ENCODE measurements around the gene GOLGA8M. TPM values are rescaled to one million over a fixed set of nuclear protein-coding genes. Genes with fewer than 3 reads are reported as not detected.
"Not testable (repeated sequence)": the region's sequence is repeated elsewhere in the genome, so short reads cannot be mapped to it uniquely, and the experiment has no call there.

The GOLGA8M gene
- total RNA-seq, 1 donor from 2014 or later = 1.6 TPM

GRCh38 chr15:28719626-28720025 is 7.4 kb upstream of the GOLGA8M start:
- H3K4me2 ChIP-seq (ENCODE audit: low read length); H3K9ac ChIP-seq (ENCODE audit: low read length); H3K4me1 ChIP-seq (ENCODE audit: insufficient read depth, low read length); FAIRE-seq; H3K4me3 ChIP-seq (ENCODE audit: insufficient read depth, low read depth, low read length); DNase-seq (ENCODE audit: low read depth); H3K36me3 Mint-ChIP-seq (ENCODE audit: low read depth, unreplicated experiment); H3K27ac ChIP-seq (ENCODE audit: low read depth, low read length); H3K9me3 ChIP-seq (ENCODE audit: insufficient read depth, low read depth, low read length); H4K20me1 ChIP-seq (ENCODE audit: insufficient read depth, low read length); H3K27ac Mint-ChIP-seq (ENCODE audit: unreplicated experiment); H3K36me3 ChIP-seq (ENCODE audit: insufficient read depth, low read length); H2AFZ ChIP-seq (ENCODE audit: low read depth, low read length); H3K79me2 ChIP-seq (ENCODE audit: insufficient read depth, low read length); H3K9me3 Mint-ChIP-seq (ENCODE audit: unreplicated experiment); H3K4me3 Mint-ChIP-seq (ENCODE audit: unreplicated experiment); H3K27me3 ChIP-seq (ENCODE audit: insufficient read depth, low read length); H3K4me1 Mint-ChIP-seq (ENCODE audit: low read depth, unreplicated experiment); H3K27me3 Mint-ChIP-seq (ENCODE audit: low read depth, unreplicated experiment): not testable (repeated sequence)

DNA sequence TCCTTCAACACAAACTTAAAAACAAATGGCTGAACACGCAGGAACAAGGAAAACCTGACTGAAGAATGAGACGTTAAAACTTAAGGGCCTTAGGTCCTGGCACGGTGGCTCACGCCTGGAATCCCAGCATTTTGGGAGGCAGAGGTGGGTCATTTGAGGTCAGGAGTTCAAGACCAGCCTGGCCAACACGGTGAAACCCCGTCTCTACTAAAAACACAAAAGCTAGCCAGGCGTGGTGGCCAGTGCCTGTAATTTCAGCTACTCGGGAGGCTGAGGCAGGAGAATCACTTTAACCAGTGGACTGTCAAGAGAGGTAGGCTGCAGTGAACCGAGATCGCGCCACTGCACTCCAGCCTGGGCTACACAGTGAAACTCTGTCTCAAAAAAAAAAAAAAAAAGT is 6.4 kb upstream of the GOLGA8M start:
- not testable (repeated sequence) for H3K9ac ChIP-seq (ENCODE audit: low read length); H3K4me3 ChIP-seq (ENCODE audit: insufficient read depth, low read depth, low read length); H3K36me3 ChIP-seq (ENCODE audit: insufficient read depth, low read length); H4K20me1 ChIP-seq (ENCODE audit: insufficient read depth, low read length); H3K9me3 ChIP-seq (ENCODE audit: insufficient read depth, low read depth, low read length); H3K27me3 ChIP-seq (ENCODE audit: insufficient read depth, low read length); H3K27ac ChIP-seq (ENCODE audit: low read depth, low read length); H3K4me1 Mint-ChIP-seq (ENCODE audit: low read depth, unreplicated experiment); H3K27ac Mint-ChIP-seq (ENCODE audit: unreplicated experiment); H2AFZ ChIP-seq (ENCODE audit: low read depth, low read length); FAIRE-seq; H3K4me2 ChIP-seq (ENCODE audit: low read length); H3K27me3 Mint-ChIP-seq (ENCODE audit: low read depth, unreplicated experiment); H3K9me3 Mint-ChIP-seq (ENCODE audit: unreplicated experiment); H3K4me1 ChIP-seq (ENCODE audit: insufficient read depth, low read length); H3K36me3 Mint-ChIP-seq (ENCODE audit: low read depth, unreplicated experiment); DNase-seq (ENCODE audit: low read depth); H3K4me3 Mint-ChIP-seq (ENCODE audit: unreplicated experiment); H3K79me2 ChIP-seq (ENCODE audit: insufficient read depth, low read length)

DNA sequence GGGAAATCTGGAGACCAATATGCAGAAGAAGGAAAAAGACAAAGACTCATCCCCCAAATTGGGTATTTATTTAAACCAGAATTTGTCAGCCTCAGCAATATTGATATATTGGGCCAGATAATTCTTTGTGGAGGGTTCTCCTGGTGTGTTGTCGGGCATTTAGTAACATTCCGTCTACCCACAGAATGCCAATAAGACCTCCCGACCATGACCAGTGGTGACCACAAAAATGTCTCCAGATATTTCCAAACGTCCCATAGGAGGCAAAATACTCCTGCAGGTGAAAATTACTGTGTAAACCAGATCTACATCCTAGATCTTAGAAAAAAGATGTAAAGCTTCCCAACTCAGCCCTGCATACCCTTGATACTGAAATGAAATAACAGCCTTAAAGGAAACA is 2.0 kb upstream of the GOLGA8M start:
- not testable (repeated sequence) for H3K4me1 Mint-ChIP-seq (ENCODE audit: low read depth, unreplicated experiment); H3K27me3 ChIP-seq (ENCODE audit: insufficient read depth, low read length); H3K79me2 ChIP-seq (ENCODE audit: insufficient read depth, low read length); H3K27ac ChIP-seq (ENCODE audit: low read depth, low read length); H3K27ac Mint-ChIP-seq (ENCODE audit: unreplicated experiment); H2AFZ ChIP-seq (ENCODE audit: low read depth, low read length); H3K36me3 ChIP-seq (ENCODE audit: insufficient read depth, low read length); H3K4me3 ChIP-seq (ENCODE audit: insufficient read depth, low read depth, low read length); H3K4me1 ChIP-seq (ENCODE audit: insufficient read depth, low read length); H3K4me3 Mint-ChIP-seq (ENCODE audit: unreplicated experiment); H3K36me3 Mint-ChIP-seq (ENCODE audit: low read depth, unreplicated experiment); H4K20me1 ChIP-seq (ENCODE audit: insufficient read depth, low read length); FAIRE-seq; H3K4me2 ChIP-seq (ENCODE audit: low read length); H3K9me3 Mint-ChIP-seq (ENCODE audit: unreplicated experiment); H3K27me3 Mint-ChIP-seq (ENCODE audit: low read depth, unreplicated experiment); H3K9me3 ChIP-seq (ENCODE audit: insufficient read depth, low read depth, low read length); H3K9ac ChIP-seq (ENCODE audit: low read length)
- peak; percentile 10 for DNase-seq (ENCODE audit: low read depth)

DNA sequence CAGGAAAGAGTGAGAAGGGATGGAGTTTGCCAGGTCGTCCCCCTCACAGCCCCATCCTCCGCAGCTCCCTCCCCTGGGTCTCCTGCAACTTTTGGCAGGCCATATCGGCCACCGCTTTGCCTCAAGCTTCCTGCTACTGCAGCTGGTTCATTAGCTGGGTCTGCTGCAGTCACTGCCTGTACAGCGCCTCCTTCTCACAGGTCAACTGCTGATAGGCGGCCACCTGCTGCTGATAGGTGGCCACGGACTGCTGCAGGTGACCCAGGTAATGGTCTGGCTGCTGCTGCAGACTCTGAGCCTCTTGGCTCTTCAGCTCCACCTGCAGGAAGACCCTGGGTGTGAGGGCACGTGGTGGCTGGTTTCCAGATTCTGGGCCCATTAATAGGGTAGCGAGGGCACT is 8.3 kb downstream of the GOLGA8M start:
- H3K4me1 ChIP-seq (ENCODE audit: insufficient read depth, low read length); H3K27me3 Mint-ChIP-seq (ENCODE audit: low read depth, unreplicated experiment); H3K4me3 Mint-ChIP-seq (ENCODE audit: unreplicated experiment); H3K9ac ChIP-seq (ENCODE audit: low read length); H3K9me3 Mint-ChIP-seq (ENCODE audit: unreplicated experiment); H3K27ac Mint-ChIP-seq (ENCODE audit: unreplicated experiment); H3K27me3 ChIP-seq (ENCODE audit: insufficient read depth, low read length); H3K36me3 ChIP-seq (ENCODE audit: insufficient read depth, low read length); H3K4me3 ChIP-seq (ENCODE audit: insufficient read depth, low read depth, low read length); H2AFZ ChIP-seq (ENCODE audit: low read depth, low read length); H3K9me3 ChIP-seq (ENCODE audit: insufficient read depth, low read depth, low read length); DNase-seq (ENCODE audit: low read depth); H3K4me1 Mint-ChIP-seq (ENCODE audit: low read depth, unreplicated experiment); H3K4me2 ChIP-seq (ENCODE audit: low read length); H3K27ac ChIP-seq (ENCODE audit: low read depth, low read length); H3K36me3 Mint-ChIP-seq (ENCODE audit: low read depth, unreplicated experiment); H3K79me2 ChIP-seq (ENCODE audit: insufficient read depth, low read length); FAIRE-seq; H4K20me1 ChIP-seq (ENCODE audit: insufficient read depth, low read length): not testable (repeated sequence)

GRCh38 chr15:28702427-28702826 is 9.8 kb downstream of the GOLGA8M start:
- H3K4me3 Mint-ChIP-seq (ENCODE audit: unreplicated experiment); H3K4me1 Mint-ChIP-seq (ENCODE audit: low read depth, unreplicated experiment); H3K27ac Mint-ChIP-seq (ENCODE audit: unreplicated experiment): not testable (repeated sequence)

DNA sequence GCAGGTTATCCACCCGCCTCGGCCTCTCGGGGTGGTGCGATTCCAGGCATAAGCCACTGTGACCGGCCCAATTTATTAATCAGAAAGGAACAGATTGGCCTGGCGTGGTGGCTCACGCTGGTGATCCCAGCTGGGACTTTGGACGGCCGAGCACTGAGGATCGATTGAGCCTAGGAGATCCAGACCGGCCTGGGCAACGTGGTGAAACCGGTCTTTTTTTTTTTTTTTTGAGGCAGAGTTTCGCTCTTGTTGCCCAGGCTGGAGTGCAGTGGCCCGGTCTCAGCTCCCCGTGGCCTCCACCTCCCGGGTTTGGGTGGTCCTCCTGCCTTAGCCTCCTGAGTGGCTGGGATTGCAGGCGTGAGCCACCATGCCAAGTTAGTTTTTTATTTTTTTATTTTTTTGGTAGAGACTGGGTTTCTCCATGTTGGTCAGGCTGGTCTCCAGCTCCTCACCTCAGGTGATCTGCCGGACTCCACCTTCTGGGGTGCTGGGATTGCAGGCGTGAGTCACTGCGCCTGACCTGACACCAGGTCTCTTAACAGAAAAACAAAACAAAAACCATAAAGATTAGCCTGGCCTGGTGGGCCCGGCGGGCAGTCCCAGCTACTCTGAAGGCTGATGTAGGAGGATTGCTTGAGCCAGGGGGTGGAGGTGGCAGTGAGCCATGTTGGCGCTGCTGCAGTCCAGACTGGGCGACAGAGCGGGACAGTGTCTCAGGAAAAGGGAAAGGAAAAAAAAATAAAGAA is 18.0 kb downstream of the GOLGA8M start:
- not testable (repeated sequence) for H3K79me2 ChIP-seq (ENCODE audit: insufficient read depth, low read length); H3K36me3 ChIP-seq (ENCODE audit: insufficient read depth, low read length); H3K4me2 ChIP-seq (ENCODE audit: low read length); H3K4me1 ChIP-seq (ENCODE audit: insufficient read depth, low read length); H3K27ac ChIP-seq (ENCODE audit: low read depth, low read length); DNase-seq (ENCODE audit: low read depth); H3K9ac ChIP-seq (ENCODE audit: low read length); H3K27me3 Mint-ChIP-seq (ENCODE audit: low read depth, unreplicated experiment); H3K4me1 Mint-ChIP-seq (ENCODE audit: low read depth, unreplicated experiment); H3K27me3 ChIP-seq (ENCODE audit: insufficient read depth, low read length); H3K27ac Mint-ChIP-seq (ENCODE audit: unreplicated experiment); H4K20me1 ChIP-seq (ENCODE audit: insufficient read depth, low read length); FAIRE-seq; H3K9me3 ChIP-seq (ENCODE audit: insufficient read depth, low read depth, low read length); H3K9me3 Mint-ChIP-seq (ENCODE audit: unreplicated experiment); H2AFZ ChIP-seq (ENCODE audit: low read depth, low read length); H3K4me3 Mint-ChIP-seq (ENCODE audit: unreplicated experiment); H3K4me3 ChIP-seq (ENCODE audit: insufficient read depth, low read depth, low read length); H3K36me3 Mint-ChIP-seq (ENCODE audit: low read depth, unreplicated experiment)

More at GRCh38 chr15:28702427-28702826, 9.8 kb downstream of the GOLGA8M start:
- H3K27me3 Mint-ChIP-seq (ENCODE audit: low read depth, unreplicated experiment); H3K4me2 ChIP-seq (ENCODE audit: low read length); H3K36me3 Mint-ChIP-seq (ENCODE audit: low read depth, unreplicated experiment); H3K9me3 Mint-ChIP-seq (ENCODE audit: unreplicated experiment); H3K9ac ChIP-seq (ENCODE audit: low read length); H3K4me1 ChIP-seq (ENCODE audit: insufficient read depth, low read length); H3K36me3 ChIP-seq (ENCODE audit: insufficient read depth, low read length); FAIRE-seq; H3K4me3 ChIP-seq (ENCODE audit: insufficient read depth, low read depth, low read length); H3K9me3 ChIP-seq (ENCODE audit: insufficient read depth, low read depth, low read length); H3K79me2 ChIP-seq (ENCODE audit: insufficient read depth, low read length); H2AFZ ChIP-seq (ENCODE audit: low read depth, low read length); DNase-seq (ENCODE audit: low read depth); H3K27me3 ChIP-seq (ENCODE audit: insufficient read depth, low read length); H3K27ac ChIP-seq (ENCODE audit: low read depth, low read length); H4K20me1 ChIP-seq (ENCODE audit: insufficient read depth, low read length): not testable (repeated sequence)
